Esophagus muscularis mucosa (tissue), 3 donors: ENCODE data around the gene CDH20.

Experiments used
- POLR2A ChIP-seq: fragments of 450-650 bp; IDR thresholded peaks from one replicate; pipeline ENCODE4 v1.6.1; 2017; ENCODE audit warnings: antibody characterized with exemption, moderate library complexity, mild to moderate bottlenecking, low read depth
- POLR2AphosphoS5 ChIP-seq, 2 donors: sonication (generic); formaldehyde crosslinking; IDR thresholded peaks; one replicate each; pipeline ENCODE4 v1.6.1; 2017; ENCODE audit warnings: antibody characterized with exemption in 2 of 2
- TF ChIP-seq, protein P1 (sequence below), 3 experiments: fragments of 200-600 bp in 2 of 3; fragments of 450-650 bp in 1 of 3; sonication (generic) in 2 of 3; IDR thresholded peaks; one replicate each; pipeline ENCODE4 v1.5.1; 2017 to 2019; ENCODE audit warnings: antibody characterized with exemption in 3 of 3, mild to moderate bottlenecking in 2 of 3, moderate library complexity in 1 of 3

DNA sequence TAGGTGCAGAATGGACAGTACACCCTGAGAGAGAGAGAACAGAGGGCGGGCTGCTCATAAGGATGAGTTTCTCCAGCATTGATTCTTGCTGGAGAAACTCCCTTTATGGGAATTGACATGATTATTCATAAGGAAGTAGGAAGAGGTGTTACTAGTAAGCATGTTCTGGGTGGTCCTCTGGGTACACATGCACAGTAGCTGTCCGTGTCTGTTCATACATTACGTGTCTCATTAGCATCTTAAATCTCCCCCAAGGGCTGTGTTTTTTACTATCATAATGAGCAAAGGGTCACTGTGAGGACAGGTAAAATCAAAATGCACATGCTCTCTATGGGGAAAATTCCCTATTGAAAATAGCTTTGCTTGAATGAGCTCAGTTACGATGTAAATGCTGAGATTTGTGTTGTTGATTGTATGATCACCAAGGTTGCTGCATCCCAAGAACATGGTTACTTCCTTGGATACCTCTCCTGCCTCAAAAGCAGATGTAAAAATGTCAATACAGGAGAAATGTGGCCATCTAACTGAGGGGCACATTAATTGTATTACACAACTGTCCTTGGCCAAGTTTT lies 238.9 kb downstream of the CDH20 start:
- no peak for TF ChIP-seq POLR2A
- TF ChIP-seq, protein P1, sequence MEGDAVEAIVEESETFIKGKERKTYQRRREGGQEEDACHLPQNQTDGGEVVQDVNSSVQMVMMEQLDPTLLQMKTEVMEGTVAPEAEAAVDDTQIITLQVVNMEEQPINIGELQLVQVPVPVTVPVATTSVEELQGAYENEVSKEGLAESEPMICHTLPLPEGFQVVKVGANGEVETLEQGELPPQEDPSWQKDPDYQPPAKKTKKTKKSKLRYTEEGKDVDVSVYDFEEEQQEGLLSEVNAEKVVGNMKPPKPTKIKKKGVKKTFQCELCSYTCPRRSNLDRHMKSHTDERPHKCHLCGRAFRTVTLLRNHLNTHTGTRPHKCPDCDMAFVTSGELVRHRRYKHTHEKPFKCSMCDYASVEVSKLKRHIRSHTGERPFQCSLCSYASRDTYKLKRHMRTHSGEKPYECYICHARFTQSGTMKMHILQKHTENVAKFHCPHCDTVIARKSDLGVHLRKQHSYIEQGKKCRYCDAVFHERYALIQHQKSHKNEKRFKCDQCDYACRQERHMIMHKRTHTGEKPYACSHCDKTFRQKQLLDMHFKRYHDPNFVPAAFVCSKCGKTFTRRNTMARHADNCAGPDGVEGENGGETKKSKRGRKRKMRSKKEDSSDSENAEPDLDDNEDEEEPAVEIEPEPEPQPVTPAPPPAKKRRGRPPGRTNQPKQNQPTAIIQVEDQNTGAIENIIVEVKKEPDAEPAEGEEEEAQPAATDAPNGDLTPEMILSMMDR (IDR thresholded peaks at IDR 0.05) = no peak
- no peak for TF ChIP-seq POLR2AphosphoS5 (IDR thresholded peaks at IDR 0.05)
